Measurements from ENCODE around the gene AKR1B15.

DNA sequence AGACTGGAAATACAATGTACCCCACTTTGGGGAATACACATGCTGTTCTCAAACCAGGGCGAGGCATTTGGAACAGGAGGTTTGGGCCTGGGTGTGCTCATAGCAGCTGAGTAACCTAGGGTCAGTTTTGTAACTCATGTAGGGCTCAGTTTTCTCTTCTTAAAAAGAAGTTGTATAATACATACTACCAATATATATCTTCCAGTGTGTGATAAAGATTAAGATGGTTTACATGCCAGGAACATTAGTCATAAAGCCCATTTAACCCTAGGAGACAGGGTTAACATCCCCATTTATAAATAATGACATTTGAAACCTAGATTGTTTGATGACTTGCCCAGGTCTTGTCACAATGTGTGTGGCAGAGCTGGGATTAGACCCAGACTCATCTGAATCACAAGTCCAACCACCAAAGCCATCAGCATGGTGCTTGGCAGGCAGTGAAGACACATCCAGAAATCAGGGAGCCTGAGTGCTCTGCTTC lies 15.6 kb upstream of the AKR1B15 start:
- no peak for TF ChIP-seq PHF8 (IDR thresholded peaks at IDR 0.05; ENCODE audit: borderline replicate concordance, low read length)
- TF ChIP-seq MYC (IDR thresholded peaks at IDR 0.05; ENCODE audit: low read depth, low read length): no peak
- no peak for TF ChIP-seq MYC (CRISPR knock-in tag; IDR thresholded peaks at IDR 0.05; ENCODE audit: borderline replicate concordance, low read depth)
- TF ChIP-seq, protein P1, sequence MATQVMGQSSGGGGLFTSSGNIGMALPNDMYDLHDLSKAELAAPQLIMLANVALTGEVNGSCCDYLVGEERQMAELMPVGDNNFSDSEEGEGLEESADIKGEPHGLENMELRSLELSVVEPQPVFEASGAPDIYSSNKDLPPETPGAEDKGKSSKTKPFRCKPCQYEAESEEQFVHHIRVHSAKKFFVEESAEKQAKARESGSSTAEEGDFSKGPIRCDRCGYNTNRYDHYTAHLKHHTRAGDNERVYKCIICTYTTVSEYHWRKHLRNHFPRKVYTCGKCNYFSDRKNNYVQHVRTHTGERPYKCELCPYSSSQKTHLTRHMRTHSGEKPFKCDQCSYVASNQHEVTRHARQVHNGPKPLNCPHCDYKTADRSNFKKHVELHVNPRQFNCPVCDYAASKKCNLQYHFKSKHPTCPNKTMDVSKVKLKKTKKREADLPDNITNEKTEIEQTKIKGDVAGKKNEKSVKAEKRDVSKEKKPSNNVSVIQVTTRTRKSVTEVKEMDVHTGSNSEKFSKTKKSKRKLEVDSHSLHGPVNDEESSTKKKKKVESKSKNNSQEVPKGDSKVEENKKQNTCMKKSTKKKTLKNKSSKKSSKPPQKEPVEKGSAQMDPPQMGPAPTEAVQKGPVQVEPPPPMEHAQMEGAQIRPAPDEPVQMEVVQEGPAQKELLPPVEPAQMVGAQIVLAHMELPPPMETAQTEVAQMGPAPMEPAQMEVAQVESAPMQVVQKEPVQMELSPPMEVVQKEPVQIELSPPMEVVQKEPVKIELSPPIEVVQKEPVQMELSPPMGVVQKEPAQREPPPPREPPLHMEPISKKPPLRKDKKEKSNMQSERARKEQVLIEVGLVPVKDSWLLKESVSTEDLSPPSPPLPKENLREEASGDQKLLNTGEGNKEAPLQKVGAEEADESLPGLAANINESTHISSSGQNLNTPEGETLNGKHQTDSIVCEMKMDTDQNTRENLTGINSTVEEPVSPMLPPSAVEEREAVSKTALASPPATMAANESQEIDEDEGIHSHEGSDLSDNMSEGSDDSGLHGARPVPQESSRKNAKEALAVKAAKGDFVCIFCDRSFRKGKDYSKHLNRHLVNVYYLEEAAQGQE (IDR thresholded peaks at IDR 0.05; ENCODE audit: borderline replicate concordance): no peak
- TF ChIP-seq, protein P1 (CRISPR knock-in tag; IDR thresholded peaks at IDR 0.05; ENCODE audit: low read depth): no peak
- no peak for TF ChIP-seq JUN (IDR thresholded peaks at IDR 0.05; ENCODE audit: borderline replicate concordance, low read depth, low read length)
- no peak for TF ChIP-seq JUN (CRISPR knock-in tag; IDR thresholded peaks at IDR 0.05; ENCODE audit: borderline replicate concordance)
- TF ChIP-seq CHD1 (IDR thresholded peaks at IDR 0.05; ENCODE audit: low read length): no peak
- TF ChIP-seq ZNF23 (CRISPR knock-in tag; IDR thresholded peaks at IDR 0.05): no peak
- no peak for TF ChIP-seq BACH1 (tag; IDR thresholded peaks at IDR 0.05)
- TF ChIP-seq SMAD1 (IDR thresholded peaks at IDR 0.05; ENCODE audit: low read depth, low read length, partially characterized antibody): no peak
- TF ChIP-seq FOXK2 (conservative IDR thresholded peaks at IDR 0.05 in 1 of 2, IDR thresholded peaks at IDR 0.05 in 1 of 2; ENCODE audit: low read depth in 2 of 2): no peak
- no peak for TF ChIP-seq NFE2 (IDR thresholded peaks at IDR 0.05; ENCODE audit: low read depth)

Measured in K562 (cell line).